Activated T-helper 2 cell treated with anti-CD3 and anti-CD28 coated beads, Interferon-gamma antibody, Interleukin-2, Interleukin-4, amounts not matched to agents 10 μg/mL and 5 μg/mL and 100 μg/mL, durations not matched to agents 14 hours and 24 hours and 36 hours (primary cell): ENCODE results near the gene COL20A1. TPM values are rescaled to one million over a fixed set of nuclear protein-coding genes. Genes with fewer than 3 reads are reported as not detected.

Experiments
- DNase-seq: peaks from one replicate; pipeline ENCODE4 v3.0.0; 2021; ENCODE audit warnings: low spot score
- H3K27ac Mint-ChIP-seq: one replicate; pipeline ENCODE4 v1.8.0; 2021; ENCODE audit warnings: mixed read lengths
- H3K27me3 Mint-ChIP-seq: one replicate; pipeline ENCODE4 v1.8.0; 2021; ENCODE audit warnings: low read depth, mixed read lengths
- H3K36me3 Mint-ChIP-seq: one replicate; pipeline ENCODE4 v1.8.0; 2021; ENCODE audit warnings: low read depth, mixed read lengths
- H3K4me1 Mint-ChIP-seq: one replicate; pipeline ENCODE4 v1.8.0; 2021; ENCODE audit warnings: low read depth, mixed read lengths
- H3K4me3 Mint-ChIP-seq: one replicate; pipeline ENCODE4 v1.8.0; 2021; ENCODE audit warnings: low read depth, mild to moderate bottlenecking, moderate library complexity, mixed read lengths
- H3K9me3 Mint-ChIP-seq: one replicate; pipeline ENCODE4 v1.8.0; 2021; ENCODE audit warnings: mixed read lengths
- intact Hi-C: fragments of 100-400 bp; cut with micrococcal nuclease; formaldehyde crosslinking; loops from one replicate; pipeline ENCODE4 v1.15.1; 2023
- total RNA-seq: library from RNA; stranded (reverse); gene quantifications from 2 replicates; pipeline ENCODE4 v1.2.3, GENCODE V29; 2022

Gene COL20A1
- total RNA-seq, 1 donor from 2014 or later: not detected

DNA sequence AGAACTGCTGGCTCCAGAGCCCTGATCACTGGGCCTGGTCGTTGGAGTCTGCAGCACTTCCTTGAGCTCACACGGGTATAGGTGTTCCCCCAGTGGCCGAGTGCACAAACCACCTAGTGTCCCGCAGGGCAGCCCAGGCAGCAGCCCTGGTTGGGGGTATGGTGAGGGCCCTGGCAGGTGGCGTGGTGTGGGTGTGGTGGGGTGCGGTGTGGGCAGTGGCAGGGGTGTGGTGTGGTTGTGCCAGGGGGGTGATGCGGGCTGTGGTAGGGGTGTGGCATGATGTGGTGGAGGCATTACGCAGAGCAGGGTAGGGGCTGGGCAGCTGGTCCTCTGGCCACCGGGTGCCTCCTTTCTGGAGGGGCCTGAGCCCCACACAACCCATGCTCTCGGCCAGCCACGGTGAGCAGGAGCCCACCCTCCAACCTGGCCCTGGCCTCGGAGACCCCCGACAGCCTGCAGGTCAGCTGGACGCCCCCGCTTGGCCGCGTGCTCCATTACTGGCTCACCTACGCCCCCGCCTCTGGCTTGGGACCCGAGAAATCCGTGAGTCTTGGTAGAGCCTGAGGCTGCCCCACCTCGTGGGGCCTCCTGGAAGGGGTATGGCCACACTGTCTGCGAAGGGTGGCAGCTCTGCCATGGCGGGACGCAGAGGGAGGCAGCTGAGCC lies 20.5 kb downstream of the COL20A1 start:
- H3K36me3 Mint-ChIP-seq: no peaks in the 10 kb centered on the region
- DNase-seq: no peak
- no peak overlapping the region for H3K27ac Mint-ChIP-seq
- intact Hi-C loops: no loop called here
- H3K4me1 Mint-ChIP-seq: no peaks in the 10 kb centered on the region
- H3K9me3 Mint-ChIP-seq: no peaks in the 10 kb centered on the region
- H3K27me3 Mint-ChIP-seq: no peaks in the 10 kb centered on the region
- no peak overlapping the region for H3K4me3 Mint-ChIP-seq

DNA sequence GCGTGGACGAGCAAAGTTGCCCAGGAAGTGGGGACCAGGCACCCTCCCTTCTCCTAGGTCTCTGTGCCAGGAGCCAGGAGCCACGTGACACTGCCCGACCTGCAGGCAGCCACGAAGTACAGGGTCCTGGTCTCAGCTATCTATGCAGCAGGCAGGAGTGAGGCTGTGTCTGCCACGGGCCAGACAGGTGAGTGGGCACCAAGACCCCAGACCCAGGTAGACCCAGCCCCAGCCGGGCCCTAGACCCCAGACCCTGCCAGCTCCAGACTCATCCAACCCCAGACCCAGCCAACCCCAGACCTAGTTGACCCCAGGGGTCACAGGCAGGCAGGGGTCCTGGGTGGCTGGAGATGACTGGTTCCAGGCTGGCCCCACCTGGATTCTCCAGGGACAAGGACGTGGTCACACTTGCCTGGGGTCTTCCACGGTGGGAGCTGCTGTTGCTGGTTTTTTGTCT lies 21.1 kb downstream of the COL20A1 start:
- no peak overlapping the region for H3K4me3 Mint-ChIP-seq

DNA sequence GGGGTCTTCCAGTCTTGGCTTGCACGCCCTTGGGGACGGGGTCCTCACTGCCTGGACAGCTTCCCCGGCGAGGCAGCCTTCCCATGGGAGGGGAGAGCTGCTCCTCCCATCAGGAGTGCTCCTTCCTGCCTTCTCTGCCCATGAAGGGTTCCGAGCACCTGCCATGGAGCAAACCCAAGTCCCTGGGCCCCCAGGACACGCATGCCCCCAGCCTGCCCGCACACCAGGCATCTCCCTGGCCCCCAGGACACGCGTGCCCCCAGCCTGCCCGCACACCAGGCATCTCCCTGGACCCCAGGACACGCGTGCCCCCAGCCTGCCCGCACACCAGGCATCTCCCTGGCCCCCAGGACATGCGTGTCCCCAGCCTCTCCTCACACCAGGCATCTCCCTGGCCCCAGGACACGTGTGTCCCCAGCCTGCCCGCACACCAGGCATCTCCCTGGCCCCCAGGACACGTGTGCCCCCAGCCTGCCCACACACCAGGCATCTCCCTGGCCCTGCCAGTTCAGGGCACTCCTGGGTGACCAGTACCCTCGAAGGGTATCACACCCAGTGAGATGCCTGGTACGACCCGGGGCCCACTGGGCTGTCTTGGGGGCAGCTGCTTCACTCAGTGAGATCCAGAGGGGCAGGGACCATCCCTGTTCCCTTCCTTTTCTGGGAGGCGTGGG lies 21.7 kb downstream of the COL20A1 start:
- H3K4me3 Mint-ChIP-seq: no peak overlapping the region
- no peaks in the 10 kb centered on the region for H3K9me3 Mint-ChIP-seq
- H3K27ac Mint-ChIP-seq: no peak overlapping the region
- no peaks in the 10 kb centered on the region for H3K36me3 Mint-ChIP-seq
- DNase-seq: no peak
- H3K27me3 Mint-ChIP-seq: no peaks in the 10 kb centered on the region
- no peaks in the 10 kb centered on the region for H3K4me1 Mint-ChIP-seq
- intact Hi-C loops: no loop called here

More for the DNA sequence above, 21.1 kb downstream of the COL20A1 start:
- intact Hi-C loops: no loop called here
- H3K36me3 Mint-ChIP-seq: no peaks in the 10 kb centered on the region
- no peaks in the 10 kb centered on the region for H3K9me3 Mint-ChIP-seq
- no peak overlapping the region for H3K27ac Mint-ChIP-seq
- no peaks in the 10 kb centered on the region for H3K27me3 Mint-ChIP-seq
- H3K4me1 Mint-ChIP-seq: no peaks in the 10 kb centered on the region
- DNase-seq: no peak

DNA sequence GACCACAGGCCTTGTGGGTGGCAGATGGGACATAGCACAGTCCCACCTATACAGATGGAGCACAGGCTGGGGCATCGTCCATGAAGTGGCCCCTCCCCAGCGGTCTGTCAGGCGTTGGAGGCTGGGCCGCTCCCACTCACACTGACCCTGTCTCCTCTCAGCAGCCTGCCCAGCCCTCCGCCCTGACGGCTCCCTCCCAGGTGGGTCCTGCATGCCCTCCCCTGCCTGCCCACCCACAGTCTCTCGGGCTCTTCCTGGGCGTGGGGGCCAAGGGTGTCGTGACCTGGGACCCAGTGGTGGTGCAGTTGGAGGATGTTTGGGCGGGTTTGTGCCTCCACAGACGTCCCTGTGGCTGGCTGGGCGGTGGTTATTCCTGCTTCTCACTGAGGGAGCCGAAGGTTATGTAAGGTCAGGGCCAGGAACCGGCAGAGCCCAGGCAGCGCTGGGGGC lies 22.3 kb downstream of the COL20A1 start:
- Mint-ChIP-seq H3K36me3 (no peaks in the 10 kb centered on the region), H3K4me3 (no peak overlapping the region), H3K4me1 (no peaks in the 10 kb centered on the region), H3K27me3 (no peaks in the 10 kb centered on the region), H3K27ac (no peak overlapping the region), H3K9me3 (no peaks in the 10 kb centered on the region)
- DNase-seq: no peak
- intact Hi-C loops: no loop called here

DNA sequence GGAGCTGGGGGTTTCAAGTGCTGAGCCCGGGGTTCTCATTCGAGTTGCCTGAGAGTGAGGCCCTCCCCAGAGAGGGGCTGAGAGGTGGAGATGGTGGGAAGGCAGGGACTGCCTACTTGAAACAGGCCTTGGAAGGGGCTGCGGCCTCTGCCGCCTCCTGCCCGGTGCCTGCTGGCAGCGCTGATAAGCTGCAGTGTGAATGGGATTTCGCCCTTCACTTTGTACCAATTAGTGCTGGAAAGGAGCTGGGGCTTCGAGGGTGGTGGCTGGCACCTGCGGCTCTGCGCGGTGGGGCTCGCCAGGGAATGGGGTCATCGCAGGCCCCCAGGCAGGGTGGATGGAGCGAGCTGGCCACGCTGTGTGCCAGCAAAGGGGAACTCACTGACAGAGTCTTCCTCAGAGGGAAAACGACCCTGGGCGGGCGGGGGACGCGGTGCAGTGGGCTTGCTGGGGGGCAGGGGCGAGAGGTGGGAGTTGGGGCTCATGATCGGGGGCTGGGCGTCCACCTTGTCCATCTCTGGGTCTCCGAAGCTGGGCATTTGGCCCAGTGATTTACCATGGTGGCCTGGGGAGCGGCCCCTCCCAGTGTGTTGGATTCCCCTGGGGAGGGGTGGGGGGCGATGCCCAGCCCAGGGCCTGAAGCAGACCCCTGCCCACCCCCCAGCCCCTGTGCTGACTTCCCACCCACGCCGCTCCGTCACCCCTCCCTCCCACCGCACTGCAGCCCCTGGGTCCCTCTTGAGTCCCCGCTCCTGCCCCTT lies 22.9 kb downstream of the COL20A1 start:
- H3K4me3 Mint-ChIP-seq: no peak overlapping the region
- DNase-seq: no peak
- H3K4me1 Mint-ChIP-seq: no peaks in the 10 kb centered on the region

DNA sequence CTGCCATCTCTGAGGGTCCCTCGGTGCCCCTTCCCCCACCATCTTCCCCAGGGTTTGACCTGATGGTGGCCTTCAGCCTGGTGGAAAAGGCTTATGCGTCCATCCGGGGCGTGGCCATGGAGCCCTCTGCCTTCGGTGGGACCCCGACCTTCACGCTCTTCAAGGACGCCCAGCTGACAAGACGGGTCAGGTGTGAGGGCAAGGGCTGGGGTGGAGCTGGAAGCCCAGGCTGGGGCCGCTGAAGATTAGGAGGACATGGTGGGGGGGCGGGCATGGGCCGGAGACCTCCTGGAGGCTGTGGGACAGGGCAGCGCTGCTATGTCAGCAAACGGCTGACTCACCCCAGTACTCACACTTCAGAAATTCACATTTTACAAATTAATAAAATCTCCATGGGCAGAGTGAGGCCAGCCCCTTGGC lies 23.5 kb downstream of the COL20A1 start:
- no peaks in the 10 kb centered on the region for H3K27me3 Mint-ChIP-seq
- no peaks in the 10 kb centered on the region for H3K36me3 Mint-ChIP-seq
- intact Hi-C loops: no loop called here
- no peak for DNase-seq
- H3K4me3 Mint-ChIP-seq: no peak overlapping the region
- H3K9me3 Mint-ChIP-seq: no peaks in the 10 kb centered on the region
- no peak overlapping the region for H3K27ac Mint-ChIP-seq
- H3K4me1 Mint-ChIP-seq: no peaks in the 10 kb centered on the region

More for the DNA sequence above, 22.9 kb downstream of the COL20A1 start:
- H3K27ac Mint-ChIP-seq: no peak overlapping the region
- H3K27me3 Mint-ChIP-seq: no peaks in the 10 kb centered on the region
- no peaks in the 10 kb centered on the region for H3K9me3 Mint-ChIP-seq
- no peaks in the 10 kb centered on the region for H3K36me3 Mint-ChIP-seq
- intact Hi-C loops: no loop called here

DNA sequence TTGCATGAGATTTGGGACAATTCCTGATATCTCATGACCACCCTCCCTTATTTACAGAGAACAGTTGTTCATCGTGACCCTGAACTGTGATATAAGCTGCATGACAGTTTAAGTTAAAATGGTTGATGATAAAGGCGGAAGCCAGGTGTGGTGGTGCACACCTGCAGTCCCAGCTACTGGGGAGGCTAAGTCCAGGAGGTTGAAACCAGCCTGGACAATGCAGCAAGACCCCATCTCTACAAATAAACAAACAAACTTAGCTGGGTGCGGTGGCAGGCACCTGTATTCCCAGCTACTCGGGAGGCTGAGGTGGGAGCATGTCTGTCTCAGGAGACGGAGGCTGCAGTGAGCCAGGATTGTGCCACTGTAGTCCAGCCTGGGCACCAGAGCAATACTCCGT lies 24.1 kb downstream of the COL20A1 start:
- H3K27ac Mint-ChIP-seq: no peak overlapping the region
- H3K36me3 Mint-ChIP-seq: no peaks in the 10 kb centered on the region
- intact Hi-C loops: no loop called here
- DNase-seq: no peak
- no peaks in the 10 kb centered on the region for H3K27me3 Mint-ChIP-seq
- no peaks in the 10 kb centered on the region for H3K9me3 Mint-ChIP-seq
- H3K4me3 Mint-ChIP-seq: no peak overlapping the region
- no peaks in the 10 kb centered on the region for H3K4me1 Mint-ChIP-seq

DNA sequence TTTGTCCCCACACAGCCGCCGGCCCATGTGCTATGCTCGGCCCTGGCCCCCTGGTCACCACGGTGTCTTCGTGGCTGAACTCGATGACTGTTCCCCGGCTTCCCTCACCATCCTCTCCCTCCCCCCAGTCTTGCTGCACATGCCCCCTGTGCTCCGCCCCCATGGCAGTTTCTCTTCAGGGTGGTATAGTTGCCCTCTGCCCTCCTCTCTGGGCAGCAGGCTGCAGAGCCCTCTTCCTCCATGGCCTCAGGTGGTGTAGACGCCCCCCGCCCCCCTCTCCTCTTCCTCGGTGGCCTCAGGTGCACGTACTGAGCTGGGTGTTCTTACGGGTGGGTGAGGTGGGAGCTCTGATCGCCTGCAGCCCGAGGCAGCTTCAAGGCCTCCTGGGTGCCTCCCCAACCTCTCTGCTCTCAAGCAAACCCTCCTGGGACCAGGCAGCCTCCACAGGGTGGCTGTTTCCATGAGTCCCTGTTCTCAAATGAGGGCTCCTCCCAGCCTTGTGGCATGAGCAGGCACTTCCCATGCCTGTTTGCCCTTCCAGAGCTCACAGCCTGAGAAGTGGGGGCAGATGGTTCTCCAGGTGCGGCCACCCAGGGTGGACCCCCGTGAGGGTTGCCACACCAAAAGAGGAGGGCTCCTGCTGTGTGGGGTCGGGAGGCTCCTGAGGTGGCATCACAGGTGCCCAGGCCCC lies 24.8 kb downstream of the COL20A1 start:
- intact Hi-C loops: no loop called here
- H3K27me3 Mint-ChIP-seq: no peaks in the 10 kb centered on the region
- H3K4me1 Mint-ChIP-seq: no peaks in the 10 kb centered on the region
- H3K4me3 Mint-ChIP-seq: no peak overlapping the region
- H3K27ac Mint-ChIP-seq: no peak overlapping the region
- DNase-seq: no peak
- no peaks in the 10 kb centered on the region for H3K9me3 Mint-ChIP-seq
- no peaks in the 10 kb centered on the region for H3K36me3 Mint-ChIP-seq

DNA sequence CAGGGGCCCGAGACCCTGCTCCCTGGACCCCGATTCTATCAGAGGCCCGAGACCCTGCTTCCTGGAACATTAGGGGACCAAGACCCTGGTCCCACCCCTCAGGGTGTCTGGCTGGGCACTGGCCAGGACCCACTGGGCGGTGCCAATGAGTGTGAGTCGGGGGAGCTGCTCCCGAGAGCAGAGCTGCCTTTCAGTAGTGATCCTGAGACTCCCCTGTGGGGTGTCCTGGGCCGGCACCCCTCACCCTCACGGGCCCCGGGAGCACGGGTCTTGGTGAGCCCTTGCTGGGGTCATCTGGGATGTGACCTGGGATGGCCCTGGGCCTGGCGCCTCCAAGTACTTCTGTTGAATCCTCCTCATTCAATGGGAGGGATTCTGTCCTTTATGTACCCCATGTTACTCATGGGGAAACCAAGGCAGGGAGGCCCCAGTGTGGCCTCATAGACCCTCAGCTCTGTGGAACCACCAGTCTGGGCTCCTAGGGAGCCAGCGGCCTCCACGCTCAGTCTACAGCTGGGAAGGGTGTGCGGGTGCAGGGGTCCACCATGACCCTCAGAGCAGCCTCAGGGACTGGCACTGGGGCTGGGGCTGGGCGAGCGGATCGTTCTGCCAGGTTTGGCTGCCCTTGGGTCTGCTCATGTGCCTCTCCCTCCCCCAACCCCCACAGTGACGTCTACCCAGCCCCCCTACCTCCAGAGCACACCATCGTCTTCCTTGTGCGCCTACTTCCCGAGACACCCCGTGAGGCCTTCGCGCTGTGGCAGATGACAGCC lies 25.6 kb downstream of the COL20A1 start:
- Mint-ChIP-seq H3K27me3 (peaks cover under 1% of the 10 kb centered on the region), H3K36me3 (no peaks in the 10 kb centered on the region), H3K4me3 (no peak overlapping the region), H3K4me1 (no peaks in the 10 kb centered on the region), H3K27ac (no peak overlapping the region), H3K9me3 (no peaks in the 10 kb centered on the region)
- DNase-seq: no peak
- intact Hi-C loops: no loop called here

DNA sequence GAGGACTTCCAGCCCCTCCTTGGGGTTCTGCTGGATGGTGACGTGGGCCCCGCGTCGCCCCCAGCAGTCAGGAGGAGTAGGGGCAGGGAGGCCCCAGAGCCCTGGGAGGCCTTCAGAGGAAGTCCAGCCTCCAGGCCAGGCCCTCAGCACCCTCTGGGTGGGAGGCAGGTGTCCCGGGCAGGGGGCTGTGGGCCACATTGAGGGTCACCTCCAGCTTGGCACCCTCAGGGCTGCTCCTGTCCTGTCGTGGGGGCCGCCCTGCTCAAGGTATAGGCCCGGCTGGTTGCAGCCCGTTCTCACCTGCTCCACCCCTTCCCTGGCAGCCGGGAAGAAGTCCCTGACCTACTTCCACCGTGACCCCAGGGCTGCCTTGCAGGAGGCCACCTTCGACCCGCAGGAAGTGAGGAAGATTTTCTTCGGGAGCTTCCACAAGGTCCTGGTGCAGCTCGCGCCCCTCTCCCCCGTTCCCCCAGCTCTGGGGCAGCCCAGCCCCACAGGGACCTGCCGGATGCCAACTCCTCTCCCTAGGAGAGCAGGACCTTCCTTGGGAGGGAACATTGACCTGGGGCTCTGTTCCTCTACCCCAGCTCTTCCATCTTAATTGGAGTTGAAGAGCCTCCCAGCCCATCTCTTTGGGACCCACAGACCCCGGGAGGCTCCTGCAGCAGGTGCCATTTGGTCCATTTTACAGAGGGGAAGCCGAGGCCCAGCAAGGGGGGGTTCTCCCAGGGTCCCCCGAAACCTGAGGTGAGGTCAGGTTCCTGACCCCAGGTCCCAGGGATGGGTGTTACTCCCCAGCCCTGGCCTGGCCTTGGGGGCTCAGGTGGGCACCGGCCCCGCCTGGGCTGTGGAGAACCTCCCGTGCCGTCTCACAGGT lies 26.4 kb downstream of the COL20A1 start:
- intact Hi-C loops: no loop called here
- H3K4me1 Mint-ChIP-seq: no peaks in the 10 kb centered on the region
- DNase-seq: no peak
- H3K27me3 Mint-ChIP-seq: peaks cover 7% of the 10 kb centered on the region
- H3K36me3 Mint-ChIP-seq: no peaks in the 10 kb centered on the region
- H3K27ac Mint-ChIP-seq: no peak overlapping the region
- no peaks in the 10 kb centered on the region for H3K9me3 Mint-ChIP-seq
- no peak overlapping the region for H3K4me3 Mint-ChIP-seq

DNA sequence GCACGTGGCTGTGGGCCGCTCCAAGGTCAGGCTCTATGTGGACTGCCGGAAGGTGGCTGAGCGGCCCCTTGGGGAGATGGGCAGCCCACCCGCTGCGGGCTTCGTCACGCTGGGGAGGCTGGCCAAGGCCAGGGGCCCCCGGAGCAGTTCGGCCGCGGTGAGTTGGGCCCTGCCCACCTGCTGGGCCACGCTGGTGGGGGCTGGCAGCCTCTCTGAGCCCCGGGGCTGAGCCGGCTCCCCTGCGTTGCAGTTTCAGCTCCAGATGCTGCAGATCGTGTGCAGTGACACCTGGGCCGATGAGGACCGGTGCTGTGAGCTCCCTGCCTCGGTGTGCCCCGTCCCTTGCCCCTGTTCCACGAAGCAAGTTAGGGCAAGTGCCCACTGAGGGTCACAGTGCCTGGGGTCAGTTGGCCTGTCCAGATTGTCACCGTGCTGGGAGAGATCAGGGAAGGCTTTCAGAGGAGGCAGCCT lies 27.1 kb downstream of the COL20A1 start:
- Mint-ChIP-seq H3K36me3 (no peaks in the 10 kb centered on the region), H3K27me3 (peaks cover 7% of the 10 kb centered on the region), H3K27ac (no peak overlapping the region), H3K4me3 (no peak overlapping the region), H3K4me1 (no peaks in the 10 kb centered on the region), H3K9me3 (no peaks in the 10 kb centered on the region)
- intact Hi-C loops: no loop called here
- DNase-seq: no peak
